ENCODE data around the gene MRPL52.
"Not testable (repeated sequence)": the region's sequence is repeated elsewhere in the genome, so short reads cannot be mapped to it uniquely, and the experiment has no call there.

The MRPL52 gene

DNA sequence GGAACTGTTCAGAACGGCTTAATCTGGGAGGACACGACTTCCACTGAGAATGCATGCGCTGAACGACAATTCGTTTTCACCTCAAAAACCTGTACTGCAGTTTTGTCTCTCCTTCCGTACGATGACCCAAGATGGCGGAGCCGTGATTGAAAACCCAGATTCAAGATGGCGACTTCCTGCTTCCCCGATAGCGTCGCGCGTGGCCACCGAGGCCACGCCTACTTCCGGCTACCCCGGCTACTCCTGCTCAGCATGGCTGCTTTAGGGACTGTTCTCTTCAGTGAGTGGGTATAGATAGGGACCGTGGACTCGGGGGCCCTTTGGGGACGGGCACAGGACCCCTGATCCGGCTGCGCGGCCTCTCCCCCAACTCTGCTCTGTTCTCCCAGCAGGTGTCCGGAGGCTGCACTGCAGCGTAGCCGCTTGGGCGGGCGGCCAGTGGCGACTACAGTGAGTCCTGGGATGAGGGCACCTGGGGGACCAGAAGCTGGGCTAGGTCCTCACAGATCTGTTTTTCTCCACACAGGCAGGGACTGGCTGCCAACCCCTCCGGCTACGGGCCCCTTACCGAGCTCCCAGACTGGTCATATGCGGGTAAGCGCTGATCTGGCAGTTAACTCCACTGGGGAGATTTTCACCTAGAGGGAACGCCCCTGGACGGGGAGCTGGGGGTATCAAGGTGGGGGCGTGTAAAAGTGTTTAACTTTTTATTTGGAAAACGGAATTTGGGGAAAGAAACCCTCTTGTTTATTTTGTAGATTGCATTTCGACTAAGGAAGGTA is at the start of gene MRPL52:
MRPL52 (plus strand) TSS at position 227 of the 782 bp plus-strand sequence; CDS start at position 253, 26 bp downstream.
- DNase-seq, result peak; percentile 79

- no peak for DNase-seq
Measured at GRCh38 chr14:22780105-22780679, 49.5 kb upstream of the MRPL52 start.

DNA sequence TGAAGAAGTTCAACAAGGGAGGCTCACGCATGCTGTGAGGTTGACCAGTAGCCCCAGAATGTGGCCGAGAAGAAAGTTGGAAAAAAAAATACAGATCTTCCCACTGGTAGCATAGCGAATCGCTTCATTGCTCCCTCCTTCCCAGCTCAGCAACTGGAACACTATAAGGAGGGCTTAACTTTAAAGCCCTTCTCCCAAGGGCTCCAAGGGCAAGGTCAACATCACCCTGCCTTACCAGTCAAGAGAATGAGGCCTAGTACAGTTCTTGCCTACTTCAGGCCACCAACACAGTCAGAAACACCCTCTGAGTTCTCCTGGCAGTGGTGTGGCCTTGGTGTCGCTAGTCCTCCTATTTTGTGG is 48.8 kb upstream of the MRPL52 start:
- DNase-seq, result no peak

- no peak for DNase-seq
Measured at GRCh38 chr14:22781301-22781991, 48.2 kb upstream of the MRPL52 start.

DNA sequence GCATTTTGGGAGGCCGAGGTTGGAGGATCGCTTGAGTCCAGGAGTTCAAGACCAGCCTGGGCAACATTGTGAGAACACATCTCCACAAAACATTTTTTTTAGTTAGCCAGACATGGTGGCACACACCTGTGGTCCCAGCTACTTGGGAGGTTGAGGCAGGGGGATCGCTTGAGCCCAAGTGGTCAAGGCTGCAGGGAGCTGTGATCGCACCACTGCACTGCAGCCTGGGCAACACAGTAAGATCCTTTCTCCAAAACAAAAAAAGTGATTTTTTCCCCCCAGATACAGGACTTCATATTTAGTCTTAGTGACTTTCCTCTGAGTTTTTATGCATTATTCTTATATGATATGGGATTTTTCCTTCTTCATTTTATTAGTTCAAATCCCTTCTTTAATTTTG is 43.0 kb upstream of the MRPL52 start:
- DNase-seq, result no peak

DNA sequence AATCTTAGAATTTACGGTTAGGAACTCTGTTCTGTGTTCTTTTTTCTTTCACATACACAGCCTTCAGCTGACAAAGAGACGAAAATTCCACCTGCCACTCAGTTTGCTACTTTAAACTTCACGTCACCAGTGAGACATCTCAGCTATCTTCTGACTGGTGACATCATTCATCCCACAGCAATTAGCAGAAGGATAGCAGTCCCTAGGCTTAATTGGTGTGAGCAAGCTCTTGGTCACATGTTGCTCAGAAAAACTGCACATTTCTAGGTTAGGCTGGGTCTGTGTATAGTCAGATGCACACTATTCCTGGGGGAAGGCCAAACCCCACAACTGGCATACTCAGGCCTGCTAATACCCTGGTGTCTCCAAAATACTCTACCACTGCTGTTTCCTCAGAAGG is 38.4 kb upstream of the MRPL52 start:
- no peak for DNase-seq

DNA sequence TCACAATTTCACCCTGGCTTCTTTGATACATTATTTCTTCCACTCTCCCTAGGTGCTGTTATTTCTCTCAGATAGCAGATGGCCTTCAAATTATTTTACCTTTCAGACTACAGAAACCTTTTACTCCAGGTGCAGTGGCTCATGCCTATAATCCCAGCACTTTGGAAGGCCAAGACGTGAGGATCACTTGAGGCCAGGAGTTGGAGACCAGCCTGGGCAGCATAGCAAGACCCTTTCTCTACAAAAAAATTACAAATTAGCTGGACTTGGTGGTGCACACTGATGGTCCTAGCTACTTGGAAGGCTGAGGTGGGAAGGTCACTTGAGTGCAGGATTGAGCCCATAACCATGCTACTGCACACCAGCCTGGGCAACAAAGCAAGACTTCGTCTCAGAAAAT is 37.5 kb upstream of the MRPL52 start:
- DNase-seq, result no peak

DNA sequence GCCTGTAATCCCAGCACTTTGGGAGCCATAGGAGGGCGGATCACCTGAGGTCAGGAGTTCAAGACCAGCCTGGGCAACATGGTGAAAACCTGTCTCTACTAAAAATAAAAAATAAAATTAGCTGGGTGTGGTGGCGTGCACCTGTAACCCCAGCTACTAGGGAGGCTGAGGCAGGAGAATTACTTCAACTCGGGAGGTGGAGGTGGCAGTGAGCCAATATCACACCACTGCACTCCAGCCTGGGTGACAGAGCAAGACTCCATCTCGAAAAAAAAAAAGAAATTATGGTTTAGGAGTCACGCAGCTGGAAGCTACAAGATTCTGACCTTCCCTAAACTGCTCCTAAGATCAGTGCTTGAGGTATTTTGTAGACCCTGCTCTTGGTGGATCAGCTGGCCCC is 36.1 kb upstream of the MRPL52 start:
- DNase-seq, result not testable (repeated sequence)

- DNase-seq, result no peak
Measured at GRCh38 chr14:22793976-22794375, 35.7 kb upstream of the MRPL52 start.

GRCh38 chr14:22794551-22794951 is 35.1 kb upstream of the MRPL52 start:
- DNase-seq, result no peak

DNA sequence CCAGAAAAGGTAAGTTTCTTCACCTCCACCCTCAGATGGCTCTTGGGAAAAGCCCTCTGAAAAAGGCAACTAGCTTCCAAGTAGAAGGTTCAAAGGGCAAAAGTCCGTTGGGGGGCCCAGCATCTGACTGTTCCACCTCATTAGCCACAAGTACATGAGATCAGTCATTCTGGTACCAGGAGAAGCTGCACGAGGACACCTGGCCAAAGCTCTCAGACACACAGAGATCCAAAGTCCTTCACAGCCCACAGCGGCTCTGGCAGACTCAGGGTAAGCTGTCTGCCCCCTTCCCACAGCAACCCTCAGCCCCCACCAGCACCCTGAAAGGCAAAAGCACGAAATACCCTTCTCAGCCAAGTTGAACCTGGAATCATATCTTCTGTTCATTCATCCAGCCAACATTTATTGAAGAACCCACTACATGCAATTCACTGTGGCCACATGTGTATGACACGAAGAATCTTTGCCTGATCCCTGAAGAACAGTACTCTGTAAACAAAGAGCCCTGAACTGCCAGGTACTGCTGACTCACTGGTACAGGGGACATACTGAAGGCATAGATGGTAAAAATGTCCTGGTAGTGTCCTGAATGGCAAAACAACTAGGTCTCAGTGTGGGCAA is 33.5 kb upstream of the MRPL52 start:
- DNase-seq, result no peak

GRCh38 chr14:22797017-22797917 is 32.4 kb upstream of the MRPL52 start:
- DNase-seq, result no peak

- DNase-seq, result no peak
Measured at GRCh38 chr14:22798528-22798927, 31.2 kb upstream of the MRPL52 start.

GRCh38 chr14:22800346-22800745 is 29.3 kb upstream of the MRPL52 start:
- no peak for DNase-seq

GRCh38 chr14:22801716-22802115 is 28.0 kb upstream of the MRPL52 start:
- DNase-seq, result no peak

DNA sequence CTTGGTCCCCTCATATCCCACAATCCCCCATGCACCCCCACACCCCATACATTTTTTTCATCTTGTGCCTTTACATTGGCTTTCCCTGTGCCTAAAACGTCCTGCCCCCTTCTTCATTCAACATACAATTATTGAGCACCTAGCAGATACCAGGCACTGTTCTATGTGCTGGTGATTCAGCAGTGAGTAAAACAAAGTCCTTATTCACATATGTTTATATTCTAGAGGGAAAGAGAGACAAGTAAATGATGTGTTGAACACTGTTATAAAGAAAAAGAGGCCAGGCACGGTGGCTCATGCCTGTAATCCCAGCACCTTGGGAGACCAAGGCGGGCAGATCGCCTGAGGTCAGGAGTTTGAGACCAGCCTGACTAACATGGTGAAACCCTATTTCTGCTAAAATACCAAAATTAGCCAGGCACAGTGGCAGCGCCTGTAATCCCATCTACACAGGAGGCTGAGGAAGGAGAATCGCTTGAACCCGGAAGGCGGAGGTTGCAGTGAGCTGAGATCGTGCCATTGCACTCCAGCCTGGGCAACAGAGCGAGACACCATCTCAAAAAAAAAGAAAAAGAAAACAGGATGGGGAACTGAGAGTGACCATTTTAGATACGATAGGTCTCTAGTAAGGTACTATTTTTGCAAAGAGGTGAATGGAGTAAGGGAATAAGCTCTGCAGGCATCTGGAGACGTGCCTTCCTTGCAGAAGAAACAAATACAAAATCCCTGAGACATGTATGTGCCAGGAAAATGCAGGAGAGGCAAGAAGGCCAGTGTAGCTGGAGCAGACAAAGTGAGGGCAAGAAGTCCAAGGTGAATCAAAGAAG is 26.6 kb upstream of the MRPL52 start:
- DNase-seq, result no peak

- no peak for DNase-seq
Measured at GRCh38 chr14:22803687-22803974, 26.1 kb upstream of the MRPL52 start.

- DNase-seq, result not testable (repeated sequence)
Measured at GRCh38 chr14:22805235-22805634, 24.5 kb upstream of the MRPL52 start.

DNA sequence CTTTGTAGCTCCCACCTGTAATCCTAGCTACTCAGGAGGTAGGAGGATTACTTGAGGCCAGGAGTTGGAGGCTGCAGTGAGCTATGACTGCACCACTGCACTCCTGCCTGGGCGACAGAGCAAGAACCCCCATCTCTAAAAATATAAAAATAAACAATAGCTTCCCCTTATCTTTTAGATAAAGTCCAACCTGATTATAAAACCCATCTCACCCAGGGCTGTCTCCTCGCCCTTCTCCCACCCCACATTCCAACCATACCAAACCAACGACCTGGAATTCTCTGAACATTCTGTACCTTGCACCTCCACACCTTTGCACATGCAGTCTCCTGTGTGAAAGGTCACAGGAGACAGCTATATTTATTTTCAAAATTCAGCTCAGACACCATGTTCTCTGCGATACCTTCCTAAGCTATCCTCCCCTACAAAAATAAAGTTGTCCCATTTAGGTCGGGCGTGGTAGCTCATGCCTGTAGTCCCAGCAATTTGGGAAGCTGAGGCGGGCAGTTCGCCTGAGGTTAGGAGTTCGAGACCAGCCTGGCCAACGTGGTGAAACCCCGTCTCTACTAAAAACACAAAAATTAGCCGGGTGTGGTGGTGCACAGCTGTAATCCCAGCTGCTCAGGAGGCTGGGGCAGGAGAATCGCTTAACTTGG is 22.1 kb upstream of the MRPL52 start:
- no peak for DNase-seq

- DNase-seq, result no peak
Measured at GRCh38 chr14:22808388-22809209, 21.1 kb upstream of the MRPL52 start.

All from activated CD4-positive, CD25-positive, alpha-beta regulatory T cell treated with anti-CD3 and anti-CD28 coated beads, Interleukin-2, amount 50 U/mL, for 72 hours (primary cell).